HCT116 (cell line): Measurements from ENCODE around the gene CCDC30. TPM values are rescaled to one million over a fixed set of nuclear protein-coding genes. Genes with fewer than 3 reads are reported as not detected.

Experiments used
- ATAC-seq: fragments of 200-7000 bp; cut with Tn5 transposase; 2 replicates; pipeline ENCODE4 v1.9.1; 2020; ENCODE audit warnings: mild to moderate bottlenecking, moderate library complexity
- BruUV-seq: library from RNA; stranded (reverse); fragments of 400-500 nt; replicated peaks from 2 replicates; lab custom pipeline; 2021; lab: Mats Ljungman, UMichigan
- CTCF ChIA-PET: fragments of 300-600 bp; sonication (Branson Sonifier 250); formaldehyde crosslinking; loops from one replicate; lab custom pipeline; 2021; ENCODE audit warnings: antibody characterized with exemption; lab: Charles Lee
- POLR2A ChIA-PET: fragments of 300-600, 350-600 bp; sonication (Branson Sonifier 250); formaldehyde crosslinking; loops from one replicate; lab custom pipeline; 2021; ENCODE audit warnings: antibody characterized with exemption; lab: Charles Lee
- RAD21 ChIA-PET, 2 experiments: fragments of 300-600 bp; sonication (Branson Sonifier 250); formaldehyde crosslinking; loops; one replicate each; lab custom pipeline; 2023; ENCODE audit warnings: low total read pairs in 2 of 2; ENCODE audit not compliant: uncharacterized antibody in 2 of 2, unreplicated experiment in 2 of 2, low non-redundant PET in 1 of 2; lab: Charles Lee
- DNase-seq: peaks from one replicate; pipeline ENCODE4 v3.0.0-alpha.2; 2010; ENCODE audit warnings: low read depth, low spot score
- H2AFZ ChIP-seq: fragments of 200-600 bp; shearing (Covaris generic), sonication (generic); 2 replicates; pipeline ENCODE4 v1.6.1; 2017; ENCODE audit warnings: low read depth, mixed run types, mixed read lengths, antibody characterized with exemption, low read length; ENCODE audit not compliant: poor library complexity, severe bottlenecking
- H3K27ac ChIP-seq: 2 replicates; pipeline ENCODE4 v1.5.1; 2012; ENCODE audit warnings: low read depth, low read length
- H3K27me3 ChIP-seq: fragments of 200-600 bp; sonication (generic); 2 replicates; pipeline ENCODE4 v1.6.1; 2016; ENCODE audit warnings: mixed run types, low read length, mixed read lengths; ENCODE audit not compliant: insufficient read depth
- H3K36me3 ChIP-seq, 2 experiments: fragments of 200-500 bp in 1 of 2; fragments of 200-600 bp in 1 of 2; sonication (Bioruptor generic) in 1 of 2; sonication (generic) in 1 of 2; 2 replicates each; pipeline versions ENCODE4 v1.5.1 to v1.6.1; 2014 to 2016; ENCODE audit warnings: low read length in 2 of 2, inconsistent platforms in 1 of 2, mixed read lengths in 1 of 2, mixed run types in 1 of 2; ENCODE audit not compliant: insufficient read depth in 2 of 2, control insufficient read depth in 1 of 2
- H3K4me1 ChIP-seq, 2 experiments: fragments of 200-600 bp in 1 of 2; sonication (generic) in 1 of 2; 2 replicates each; pipeline versions ENCODE4 v1.5.1 to v1.6.1; 2012 to 2017; ENCODE audit warnings: low read length in 2 of 2, inconsistent platforms in 1 of 2, mild to moderate bottlenecking in 1 of 2, mixed read lengths in 1 of 2, mixed run types in 1 of 2, moderate library complexity in 1 of 2; ENCODE audit not compliant: insufficient read depth in 2 of 2, control insufficient read depth in 1 of 2
- H3K4me2 ChIP-seq: fragments of 200-600 bp; sonication (generic); 2 replicates; pipeline ENCODE4 v1.6.1; 2017; ENCODE audit warnings: mixed run types, low read length, mixed read lengths
- H3K4me3 ChIP-seq, 2 experiments: fragments of 200-600 bp in 1 of 2; sonication (generic) in 1 of 2; replicated peaks in 1 of 2; 2 replicates each; pipeline ENCODE4 v1.5.1; 2011 to 2016; ENCODE audit warnings: low read length in 2 of 2, control low read depth in 1 of 2, low read depth in 1 of 2, mild to moderate bottlenecking in 1 of 2, mixed read lengths in 1 of 2, mixed run types in 1 of 2
- H3K79me2 ChIP-seq: fragments of 200-600 bp; sonication (generic); 2 replicates; pipeline ENCODE4 v1.6.1; 2017; ENCODE audit warnings: mild to moderate bottlenecking, mixed run types, low read length, moderate library complexity, mixed read lengths; ENCODE audit not compliant: insufficient read depth
- H3K9ac ChIP-seq: fragments of 200-600 bp; sonication (generic); 2 replicates; pipeline ENCODE4 v1.6.1; 2016; ENCODE audit warnings: low read length, mixed read lengths
- H3K9me2 ChIP-seq: fragments of 200-600 bp; sonication (generic), shearing (Covaris generic); 2 replicates; pipeline ENCODE4 v1.6.1; 2017; ENCODE audit warnings: mixed run types, mild to moderate bottlenecking, moderate library complexity; ENCODE audit not compliant: insufficient read depth
- H3K9me3 ChIP-seq, 2 experiments: fragments of 200-500 bp in 1 of 2; fragments of 200-600 bp in 1 of 2; sonication (Bioruptor generic) in 1 of 2; sonication (generic) in 1 of 2; 2 replicates each; pipeline ENCODE4 v1.6.1; 2014 to 2017; ENCODE audit warnings: low read length in 2 of 2, mixed read lengths in 2 of 2, inconsistent platforms in 1 of 2, low read depth in 1 of 2, mild to moderate bottlenecking in 1 of 2, mixed run types in 1 of 2, moderate library complexity in 1 of 2; ENCODE audit not compliant: control insufficient read depth in 1 of 2, insufficient read depth in 1 of 2
- H4K20me1 ChIP-seq: fragments of 200-600 bp; sonication (generic), shearing (Covaris generic); 2 replicates; pipeline ENCODE4 v1.6.1; 2017; ENCODE audit warnings: mixed run types, mild to moderate bottlenecking, moderate library complexity; ENCODE audit not compliant: insufficient read depth
- ATF3 ChIP-seq: IDR thresholded peaks from 2 replicates; pipeline ENCODE4 v1.6.1; 2012
- CEBPB ChIP-seq: IDR thresholded peaks from 2 replicates; pipeline ENCODE4 v1.6.1; 2012; ENCODE audit warnings: low read depth
- EGR1 ChIP-seq: IDR thresholded peaks from 2 replicates; pipeline ENCODE4 v1.6.1; 2012; ENCODE audit warnings: low read depth
- ELF1 ChIP-seq: IDR thresholded peaks from 2 replicates; pipeline ENCODE4 v1.6.1; 2012; ENCODE audit warnings: low read depth, borderline replicate concordance
- EZH2 ChIP-seq: fragments of 200-600 bp; sonication (generic); IDR thresholded peaks from 2 replicates; pipeline ENCODE4 v1.6.1; 2017; ENCODE audit warnings: antibody characterized with exemption, mixed run types
- EZH2phosphoT487 ChIP-seq: fragments of 200-600 bp; IDR thresholded peaks from 2 replicates; pipeline ENCODE4 v1.6.1; 2018; ENCODE audit warnings: antibody characterized with exemption, borderline replicate concordance
- FOSL1 ChIP-seq: IDR thresholded peaks from 2 replicates; pipeline ENCODE4 v1.6.1; 2012; ENCODE audit warnings: low read depth
- MAX ChIP-seq: IDR thresholded peaks from 2 replicates; pipeline ENCODE4 v1.6.1; 2012
- POLR2A ChIP-seq: IDR thresholded peaks from 2 replicates; pipeline ENCODE4 v1.7.0; 2011; ENCODE audit warnings: borderline replicate concordance; ENCODE audit not compliant: insufficient read depth, insufficient read length; ENCODE audit errors: extremely low read depth
- POLR2AphosphoS5 ChIP-seq: IDR thresholded peaks from 2 replicates; pipeline ENCODE4 v1.6.1; 2011; ENCODE audit warnings: mild to moderate bottlenecking, low read depth, low read length, moderate library complexity
- RAD21 ChIP-seq: IDR thresholded peaks from 2 replicates; pipeline ENCODE4 v1.6.1; 2012; ENCODE audit warnings: low read depth, mild to moderate bottlenecking
- REST ChIP-seq: IDR thresholded peaks from 2 replicates; pipeline ENCODE4 v1.6.1; 2012; ENCODE audit warnings: low read depth
- SP1 ChIP-seq: IDR thresholded peaks from 2 replicates; pipeline ENCODE4 v1.6.1; 2012; ENCODE audit warnings: low read depth
- TCF7L2 ChIP-seq: IDR thresholded peaks from 2 replicates; pipeline ENCODE4 v1.7.0; 2011; ENCODE audit warnings: borderline replicate concordance, inconsistent platforms; ENCODE audit not compliant: insufficient read depth, insufficient read length; ENCODE audit errors: extremely low read depth
- YY1 ChIP-seq: IDR thresholded peaks from 2 replicates; pipeline ENCODE4 v1.6.1; 2011; ENCODE audit warnings: low read length, low read depth, moderate library complexity, mild to moderate bottlenecking; ENCODE audit not compliant: insufficient replicate concordance; ENCODE audit errors: extremely low read depth
- ZFX ChIP-seq: fragments of 450-650 bp; IDR thresholded peaks from 2 replicates; pipeline ENCODE4 v1.6.1; 2017
- intact Hi-C: fragments of 100-400 bp; cut with micrococcal nuclease; formaldehyde crosslinking; loops from 2 replicates; pipeline ENCODE4 v1.10.0; 2022
- total RNA-seq: library from RNA; stranded (reverse); gene quantifications from one replicate; pipeline ENCODE4 v1.2.1, GENCODE V29; 2021; ENCODE audit not compliant: unreplicated experiment

The CCDC30 gene
- total RNA-seq, 1 experiment from 2014 or later, result 2.0 TPM

GRCh38 chr1:42417166-42417565, 45.9 kb upstream of the CCDC30 start:
- Histone ChIP-seq H3K4me2 (no peak overlapping the region), H3K4me1 (no peaks in the 10 kb centered on the region), H3K27me3 (no peaks in the 10 kb centered on the region), H4K20me1 (no peaks in the 10 kb centered on the region), H2AFZ (no peak overlapping the region), H3K36me3 (no peaks in the 10 kb centered on the region), H3K9me3 (no peaks in the 10 kb centered on the region), H3K79me2 (no peaks in the 10 kb centered on the region), H3K4me3 (no peak overlapping the region), H3K27ac (no peak overlapping the region), H3K9ac (no peak overlapping the region), H3K9me2 (no peaks in the 10 kb centered on the region)
- TF ChIP-seq EGR1 (no peak), ATF3 (no peak), YY1 (no peak), SP1 (no peak), REST (no peak), EZH2phosphoT487 (no peak)
- BruUV-seq, result no TSS peak
- RAD21 ChIA-PET, result no interaction called here
- intact Hi-C loops, result no loop called here
- no peak for DNase-seq
- ATAC-seq, result no peak
- CTCF ChIA-PET, result no interaction called here
- POLR2A ChIA-PET, result no interaction called here

- ATAC-seq, result no peak
- no peaks in the 10 kb centered on the region for H3K9me2 ChIP-seq
- H3K9me3 ChIP-seq, result no peaks in the 10 kb centered on the region
- no peaks in the 10 kb centered on the region for H3K36me3 ChIP-seq
- no peak overlapping the region for H2AFZ ChIP-seq
- no peak for DNase-seq
- no peaks in the 10 kb centered on the region for H4K20me1 ChIP-seq
- H3K4me3 ChIP-seq, result no peak overlapping the region
- ChIA-PET RAD21 (no interaction called here), POLR2A (no interaction called here), CTCF (no interaction called here)
- no peaks in the 10 kb centered on the region for H3K4me1 ChIP-seq
- H3K27me3 ChIP-seq, result no peaks in the 10 kb centered on the region
- H3K27ac ChIP-seq, result no peak overlapping the region
- H3K4me2 ChIP-seq, result no peak overlapping the region
- intact Hi-C loops, result no loop called here
- no TSS peak for BruUV-seq
- H3K9ac ChIP-seq, result no peak overlapping the region
- H3K79me2 ChIP-seq, result no peaks in the 10 kb centered on the region
- TF ChIP-seq CEBPB (no peak), ZFX (no peak), MAX (no peak), FOSL1 (no peak), ATF3 (no peak), TCF7L2 (no peak), RAD21 (no peak), POLR2AphosphoS5 (no peak), EGR1 (no peak), EZH2phosphoT487 (no peak), ELF1 (no peak), EZH2 (no peak), POLR2A (no peak)
These were observed 44.6 kb upstream of the CCDC30 start for GRCh38 chr1:42418516-42418915.
